HG02973 (cell line): ENCODE results near the gene SPEF1.

Experiments
- ATAC-seq: cut with Tn5 transposase; IDR thresholded peaks from one replicate; pipeline ENCODE4 v1.9.1; 2021; ENCODE audit warnings: moderate library complexity; ENCODE audit not compliant: unreplicated experiment

SPEF1 gene

DNA sequence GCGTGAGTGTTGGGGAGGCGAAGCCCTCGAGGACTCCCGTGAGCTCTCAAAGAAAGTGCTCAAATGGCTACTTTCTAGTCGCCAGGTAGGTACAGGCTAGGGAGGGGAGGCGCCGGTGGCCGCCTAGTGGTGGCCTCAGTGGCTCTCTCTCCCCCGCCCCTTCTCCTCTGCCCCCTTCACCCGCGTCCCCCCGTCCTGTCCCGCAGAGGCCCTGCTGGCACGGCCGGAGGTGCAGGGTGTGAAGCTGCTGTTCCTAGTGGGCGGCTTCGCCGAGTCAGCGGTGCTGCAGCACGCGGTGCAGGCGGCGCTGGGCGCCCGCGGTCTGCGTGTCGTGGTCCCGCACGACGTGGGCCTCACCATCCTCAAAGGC lies 30.0 kb downstream of the SPEF1 start:
- no peak for ATAC-seq

DNA sequence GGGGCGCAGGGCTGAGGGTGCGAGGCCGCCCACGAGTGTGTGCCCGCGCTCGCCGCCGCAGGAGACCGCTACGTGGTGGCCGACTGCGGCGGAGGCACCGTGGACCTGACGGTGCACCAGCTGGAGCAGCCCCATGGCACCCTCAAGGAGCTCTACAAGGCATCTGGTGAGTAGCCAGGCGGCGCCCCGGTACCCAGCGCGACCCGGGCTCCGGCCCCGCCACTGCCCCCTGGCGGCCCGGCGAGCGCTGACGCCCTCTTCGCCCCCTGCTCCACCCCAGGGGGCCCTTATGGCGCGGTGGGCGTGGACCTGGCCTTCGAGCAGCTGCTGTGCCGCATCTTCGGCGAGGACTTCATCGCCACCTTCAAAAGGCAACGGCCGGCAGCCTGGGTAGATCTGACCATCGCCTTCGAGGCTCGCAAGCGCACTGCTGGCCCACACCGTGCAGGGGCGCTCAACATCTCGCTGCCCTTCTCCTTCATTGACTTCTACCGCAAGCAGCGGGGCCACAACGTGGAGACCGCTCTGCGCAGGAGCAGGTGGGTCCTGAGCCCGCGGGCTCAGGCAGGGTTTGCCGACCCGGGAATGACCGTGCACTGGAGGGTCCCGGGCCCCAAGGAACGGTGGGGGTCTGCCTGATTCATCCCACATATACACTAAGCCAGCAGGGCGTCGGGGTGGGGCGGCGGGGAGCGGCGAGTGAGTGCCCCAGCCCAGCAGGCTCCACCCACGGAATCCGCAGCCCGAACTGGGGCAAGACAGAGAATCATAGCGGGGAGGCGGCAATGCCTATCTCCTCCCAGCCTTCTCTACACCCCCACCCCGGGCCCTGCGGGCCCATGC lies 31.3 kb downstream of the SPEF1 start:
- no peak for ATAC-seq

DNA sequence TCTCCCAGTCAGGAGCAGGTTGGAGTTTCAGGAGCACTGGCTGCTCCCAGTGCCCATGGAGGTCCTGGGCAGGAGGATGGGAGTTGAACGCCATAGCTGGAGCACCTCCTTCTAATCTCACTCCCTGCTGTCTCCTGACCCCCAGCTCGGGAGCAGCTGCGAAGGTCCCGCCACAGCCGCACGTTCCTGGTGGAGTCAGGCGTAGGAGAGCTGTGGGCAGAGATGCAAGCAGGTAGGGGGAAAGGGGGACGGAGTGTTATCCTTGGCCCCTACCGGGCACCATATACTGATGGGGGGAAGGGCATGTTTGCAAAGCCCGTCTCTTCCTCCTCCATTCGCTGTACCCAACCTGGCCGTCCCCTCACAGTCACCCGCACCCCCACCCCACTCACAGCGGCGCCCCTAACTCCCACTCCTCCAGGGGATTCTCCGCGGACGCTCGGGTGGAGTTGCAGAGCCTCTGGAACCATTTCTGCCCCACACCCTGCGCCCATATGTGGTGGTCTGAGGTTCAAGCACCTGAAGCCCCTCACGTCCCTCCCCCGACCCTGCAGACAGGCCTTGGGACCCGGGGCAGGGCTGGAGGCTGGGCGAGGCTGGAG lies 32.1 kb downstream of the SPEF1 start:
- ATAC-seq = no peak

DNA sequence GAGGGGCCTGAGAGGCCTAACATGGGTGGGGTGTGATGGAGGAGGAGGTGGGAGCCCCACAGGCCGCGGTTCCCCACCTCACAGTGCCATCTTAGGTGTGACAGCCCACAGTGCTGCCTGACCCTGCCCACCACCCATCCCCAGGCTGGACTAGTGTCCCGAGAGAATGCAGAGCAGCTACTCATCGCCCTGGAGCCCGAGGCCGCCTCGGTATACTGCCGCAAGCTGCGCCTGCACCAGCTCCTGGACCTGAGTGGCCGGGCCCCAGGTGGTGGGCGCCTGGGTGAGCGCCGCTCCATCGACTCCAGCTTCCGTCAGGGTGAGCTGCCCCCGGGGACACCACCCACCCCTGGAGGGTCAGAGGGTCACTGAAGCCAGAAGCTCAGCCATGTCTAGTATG lies 33.2 kb downstream of the SPEF1 start:
- no peak for ATAC-seq

DNA sequence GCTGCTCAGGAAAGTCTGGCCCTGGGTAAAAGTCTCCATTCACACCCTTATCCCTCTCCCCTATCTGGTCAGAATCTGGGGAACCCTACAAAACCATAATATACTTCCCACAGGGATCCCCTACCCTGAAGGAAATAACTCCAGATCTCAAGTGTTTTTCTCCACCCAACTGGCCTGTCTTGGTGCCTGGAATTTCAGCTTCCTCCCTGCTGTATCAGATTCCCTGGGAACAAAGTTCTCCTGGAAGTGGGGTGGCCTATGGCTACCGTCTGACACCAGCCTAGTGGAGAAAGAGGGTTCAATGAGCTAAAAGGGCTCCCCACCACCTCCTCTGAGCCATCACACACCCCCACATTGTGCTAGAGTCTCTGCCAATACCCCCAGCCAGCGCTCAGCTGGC lies 33.8 kb downstream of the SPEF1 start:
- no peak for ATAC-seq

DNA sequence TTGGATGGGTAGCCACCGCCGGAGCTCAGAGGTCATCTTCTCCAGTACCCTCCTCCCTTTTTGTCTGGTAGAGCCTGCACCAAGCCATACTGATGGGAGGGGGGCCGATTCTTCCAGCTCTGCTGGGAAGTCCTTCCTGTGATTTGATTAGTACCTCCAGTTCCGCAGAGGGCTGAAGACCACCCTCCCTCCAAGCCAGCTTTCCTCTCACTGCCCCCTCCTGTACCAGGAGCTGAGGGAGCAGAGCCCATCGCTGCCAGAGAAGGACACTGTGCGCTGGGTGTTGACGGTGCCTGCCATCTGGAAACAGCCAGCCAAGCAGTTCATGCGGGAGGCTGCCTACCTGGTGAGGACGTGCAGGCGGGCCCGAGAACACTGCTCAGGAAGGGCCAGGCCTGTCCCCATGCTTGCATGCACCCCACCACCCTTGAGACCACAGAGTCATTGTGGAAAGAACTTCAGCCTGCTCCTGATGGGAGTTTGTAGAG lies 35.5 kb downstream of the SPEF1 start:
- no peak for ATAC-seq

DNA sequence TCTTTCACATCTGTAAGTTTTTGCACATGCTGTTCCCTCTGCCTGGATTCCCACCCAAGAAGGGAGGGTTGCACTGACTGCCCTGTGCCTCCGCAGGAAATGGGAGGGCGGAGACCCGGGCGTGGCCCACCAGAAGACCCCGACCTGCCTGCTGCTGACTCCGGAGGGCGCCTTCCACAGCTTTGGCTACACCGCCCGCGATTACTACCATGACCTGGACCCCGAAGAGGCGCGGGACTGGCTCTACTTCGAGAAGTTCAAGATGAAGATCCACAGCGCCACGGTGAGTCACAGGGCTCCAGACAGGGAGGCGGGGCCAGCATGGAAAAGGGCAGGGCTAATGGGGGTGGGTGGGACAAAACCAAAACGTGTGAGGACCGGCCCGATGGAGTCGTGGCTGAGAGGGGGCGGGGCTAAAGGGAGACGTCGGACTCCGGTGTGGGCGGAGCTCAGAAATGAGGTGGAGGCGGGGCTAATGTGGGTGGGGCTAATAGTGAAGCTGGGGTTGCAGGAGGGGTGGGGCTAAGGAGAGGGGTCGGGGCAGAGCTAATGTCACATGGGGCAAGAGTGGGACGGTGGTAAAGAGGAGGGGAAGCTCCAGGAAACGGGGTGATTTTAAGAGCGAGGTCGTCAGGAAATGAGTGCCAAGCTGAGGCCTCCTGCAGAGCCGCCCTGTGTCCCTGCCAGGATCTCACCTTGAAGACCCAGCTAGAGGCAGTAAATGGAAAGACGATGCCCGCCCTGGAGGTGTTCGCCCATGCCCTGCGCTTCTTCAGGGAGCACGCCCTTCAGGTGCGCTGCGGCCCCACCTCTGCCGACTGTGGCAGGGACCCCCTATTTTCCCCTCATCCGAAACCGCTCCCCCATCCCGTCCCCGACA lies 36.2 kb downstream of the SPEF1 start:
- ATAC-seq = peak; percentile 49

DNA sequence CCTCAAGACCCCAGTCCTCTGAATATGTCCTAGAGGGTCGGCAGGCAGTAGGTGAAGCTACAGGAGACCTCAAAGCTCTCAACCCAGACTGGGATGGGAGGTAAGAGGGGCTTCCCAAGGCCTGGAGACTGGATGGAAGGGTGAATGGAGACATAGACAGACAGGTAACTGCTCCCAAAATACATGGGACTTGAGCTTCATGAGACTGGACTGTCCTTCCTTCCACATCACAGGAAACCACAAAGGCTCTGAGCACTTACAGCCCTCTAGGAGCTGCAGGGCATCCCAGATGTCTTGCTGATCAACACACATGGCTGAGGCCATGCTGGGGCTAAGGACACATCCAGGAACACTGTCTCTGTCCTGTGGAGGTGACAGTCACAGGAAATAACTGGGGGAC lies 37.2 kb downstream of the SPEF1 start:
- ATAC-seq = no peak

DNA sequence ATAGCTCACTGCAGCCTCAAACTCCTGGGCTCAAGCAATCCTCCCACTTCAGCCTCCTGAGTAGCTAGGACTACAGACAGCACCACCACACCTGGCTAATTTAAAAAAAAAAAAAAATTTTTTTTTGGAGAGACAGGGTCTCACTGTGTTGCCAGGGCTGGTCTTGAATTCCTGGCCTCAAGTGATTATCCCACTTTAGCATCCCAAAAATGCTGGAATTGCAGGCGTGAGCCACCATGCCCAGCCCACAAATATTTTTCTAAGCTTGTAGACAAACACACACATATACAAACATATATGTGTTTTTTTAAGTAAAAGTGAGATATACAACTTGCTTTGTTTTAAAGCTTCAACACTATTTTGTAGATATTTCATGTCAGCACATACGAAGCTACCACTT lies 38.0 kb downstream of the SPEF1 start:
- no peak for ATAC-seq

DNA sequence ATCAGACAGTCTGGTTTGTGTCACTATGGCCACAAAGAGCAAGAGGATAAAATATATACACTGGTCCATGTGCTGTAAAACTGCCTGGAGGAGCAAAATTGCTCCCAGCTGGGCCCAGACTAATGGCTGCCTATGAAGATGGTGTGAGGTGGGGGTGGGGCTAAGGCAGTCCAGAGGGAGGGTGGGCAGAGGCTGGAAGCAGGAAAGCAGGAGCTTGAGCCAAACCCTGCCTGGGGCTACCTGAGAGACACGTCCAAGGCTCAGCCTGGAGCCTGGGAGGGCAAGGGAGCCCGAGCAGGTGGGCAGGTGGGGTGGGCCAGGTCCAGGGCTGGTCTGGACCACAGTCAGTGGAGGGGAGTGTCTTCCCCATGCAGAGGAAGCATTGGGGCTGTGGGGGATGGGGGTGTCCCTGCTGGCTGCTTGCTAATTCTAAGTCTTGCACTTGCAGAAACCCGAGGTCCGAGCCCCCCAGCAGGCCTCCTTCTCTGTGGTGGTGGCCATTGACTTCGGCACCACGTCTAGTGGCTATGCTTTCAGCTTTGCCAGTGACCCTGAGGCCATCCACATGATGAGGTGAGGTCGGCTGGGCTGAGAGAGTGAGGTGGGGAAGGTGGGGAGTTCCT lies 39.3 kb downstream of the SPEF1 start:
- ATAC-seq = no peak

DNA sequence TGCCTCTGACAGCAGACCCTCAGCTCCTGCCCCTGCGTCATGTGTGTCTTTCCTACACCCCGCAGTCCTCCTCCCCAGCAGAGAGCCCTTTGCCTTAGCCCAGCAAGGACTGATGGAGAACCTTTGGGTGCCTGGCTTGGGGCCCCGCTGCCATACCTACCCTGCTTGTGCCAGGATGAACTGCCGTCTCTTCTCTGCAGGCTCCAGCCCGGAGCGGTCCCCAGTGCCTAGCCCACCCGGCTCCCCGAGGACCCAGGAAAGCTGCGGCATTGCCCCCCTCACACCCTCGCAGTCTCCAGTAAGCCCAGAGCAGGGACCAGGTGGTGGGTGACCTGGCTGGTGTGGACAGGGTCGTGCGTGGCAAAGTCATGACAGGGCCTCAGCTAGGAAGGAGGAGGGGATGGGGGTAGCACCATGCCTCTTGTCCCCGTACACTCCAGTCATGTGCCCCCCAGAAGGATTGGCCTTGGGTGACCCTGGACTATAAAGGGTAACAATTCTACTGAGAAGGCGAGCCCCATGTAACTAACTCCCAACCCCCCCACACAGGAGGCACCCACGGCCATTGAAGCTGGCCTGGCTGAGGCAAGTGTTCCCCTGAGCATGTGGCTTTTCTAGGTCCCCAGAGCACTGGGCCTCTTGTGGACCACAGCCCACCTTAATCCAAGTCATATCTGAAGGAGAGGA lies 40.5 kb downstream of the SPEF1 start:
- ATAC-seq = no peak

DNA sequence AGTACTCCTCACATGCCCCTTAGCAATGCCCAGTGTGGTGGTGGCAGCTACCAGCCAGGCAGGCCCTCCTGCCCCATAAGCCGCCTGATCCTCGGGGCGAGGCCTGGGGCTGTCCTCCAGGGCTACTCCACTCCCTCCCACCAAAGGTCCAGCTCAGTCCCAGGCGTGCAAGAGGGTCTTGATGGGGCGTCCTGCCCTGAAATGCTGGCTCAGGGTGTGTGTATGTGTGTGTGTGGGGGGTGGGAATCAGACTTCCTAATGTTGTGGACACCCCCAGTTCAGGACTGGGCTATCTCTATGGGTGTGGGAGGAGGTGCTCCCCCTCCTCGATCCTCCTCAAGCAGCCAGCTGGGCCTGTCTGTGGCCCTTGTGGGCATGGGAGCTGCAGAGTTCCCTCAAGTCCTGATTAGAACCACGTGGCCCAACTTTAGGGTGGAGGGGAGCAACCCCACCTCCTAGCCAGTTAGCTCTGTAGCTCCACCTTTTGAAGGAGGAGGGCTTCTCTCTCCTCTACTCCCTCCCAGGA lies 41.3 kb downstream of the SPEF1 start:
- ATAC-seq = no peak

DNA sequence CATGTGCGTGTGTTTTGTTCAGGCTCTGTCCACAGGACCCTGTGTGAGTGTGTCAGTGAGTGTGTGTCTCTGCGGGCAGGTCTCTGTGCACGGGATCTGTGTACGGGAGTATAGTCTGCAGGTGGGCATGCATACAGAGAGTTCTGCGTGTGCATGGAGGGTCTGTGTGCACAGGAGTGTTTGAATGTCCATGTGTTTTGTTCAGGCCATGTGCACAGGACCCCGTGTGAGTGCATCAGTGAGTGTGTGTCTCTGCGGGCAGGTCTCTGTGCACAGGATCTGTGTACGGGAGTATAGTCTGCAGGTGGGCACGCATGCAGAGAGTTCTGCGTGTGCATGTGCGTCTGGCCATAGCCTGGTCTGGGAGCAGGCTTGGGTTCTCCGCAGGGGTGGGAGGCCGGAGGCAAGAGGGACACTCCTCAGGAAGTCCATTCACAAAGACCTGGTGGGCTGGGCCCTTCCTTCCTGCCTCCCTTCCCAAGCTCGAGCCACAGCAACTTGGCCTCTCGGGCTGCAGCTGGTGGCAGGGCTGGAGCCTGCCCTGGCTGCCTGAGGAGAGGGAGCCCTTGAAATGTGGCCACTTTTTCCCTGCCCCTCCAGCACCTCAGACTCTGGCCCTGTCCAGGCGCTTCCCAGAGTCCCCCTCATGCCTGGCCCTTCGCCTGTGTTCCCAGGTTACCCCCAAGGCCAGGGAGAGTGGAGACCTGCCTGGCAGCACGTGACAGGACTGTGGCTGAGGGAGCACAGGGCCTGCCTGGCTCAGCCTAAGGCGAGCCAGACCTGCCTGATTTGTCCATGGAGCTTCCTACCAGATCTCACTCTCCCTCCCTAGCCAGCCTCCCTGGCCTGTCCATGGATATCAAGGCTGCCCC lies 42.0 kb downstream of the SPEF1 start:
- no peak for ATAC-seq

DNA sequence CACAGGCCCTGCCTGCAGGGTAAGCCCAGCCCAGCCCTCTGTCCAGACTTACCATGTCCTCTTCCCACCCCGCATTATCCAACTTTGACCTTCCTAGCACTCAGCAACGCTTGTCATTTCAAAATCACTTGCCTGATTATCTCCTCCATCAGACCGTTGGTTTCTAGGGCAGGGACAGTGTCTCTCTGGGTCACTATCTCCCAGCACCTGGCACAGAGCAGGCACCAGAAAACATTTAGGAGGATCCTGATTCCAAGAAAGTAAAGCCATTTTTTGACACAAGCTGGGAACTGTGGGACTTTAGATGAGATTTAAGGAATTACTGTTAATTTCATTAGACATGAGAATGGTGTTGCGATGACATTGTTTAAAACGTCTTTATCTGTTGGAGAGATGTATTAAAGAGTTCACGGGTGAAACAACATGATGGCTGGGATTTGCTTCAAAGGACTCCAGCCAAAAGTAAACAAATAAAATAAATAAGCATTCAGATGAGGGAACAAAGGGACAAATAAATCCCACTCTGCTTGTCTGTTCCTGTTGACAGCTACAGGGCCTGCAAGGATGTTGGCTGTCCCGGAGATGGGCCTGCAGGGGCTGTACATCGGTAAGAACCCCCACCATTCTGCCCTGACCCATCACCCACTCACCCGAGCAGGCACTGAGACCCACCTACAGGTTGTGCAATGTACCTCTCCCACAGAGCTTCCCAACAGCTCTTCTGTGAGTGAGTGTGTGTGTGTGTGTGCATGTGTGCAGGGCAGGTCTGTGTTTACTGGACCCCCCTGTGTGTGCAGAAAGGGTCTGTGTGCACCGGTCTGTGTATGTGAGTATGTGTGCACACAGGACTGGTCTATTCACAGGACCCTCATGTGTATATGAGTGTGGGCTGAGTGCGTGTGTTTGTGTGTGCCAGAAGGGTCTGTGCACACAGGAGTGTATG lies 42.9 kb downstream of the SPEF1 start:
- ATAC-seq = no peak

DNA sequence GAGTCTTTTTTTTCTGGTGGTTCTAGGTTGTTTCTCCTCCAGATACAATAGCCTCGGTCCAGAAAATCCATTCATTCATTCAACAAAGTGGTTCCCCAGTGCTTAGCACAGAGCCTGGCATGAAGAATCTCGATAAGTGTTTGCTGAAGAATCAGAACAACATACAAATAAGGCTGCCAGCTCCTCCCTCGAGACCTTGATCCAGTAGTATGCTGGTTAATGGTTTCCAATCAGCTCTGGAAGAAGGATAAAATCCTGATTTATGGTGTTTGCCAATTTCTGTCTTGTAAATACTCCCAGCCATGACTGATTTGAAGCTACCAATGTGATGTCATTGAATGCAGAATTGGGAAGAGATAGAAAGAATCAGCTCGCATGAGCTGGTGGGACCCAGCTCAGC lies 45.5 kb downstream of the SPEF1 start:
- no peak for ATAC-seq

DNA sequence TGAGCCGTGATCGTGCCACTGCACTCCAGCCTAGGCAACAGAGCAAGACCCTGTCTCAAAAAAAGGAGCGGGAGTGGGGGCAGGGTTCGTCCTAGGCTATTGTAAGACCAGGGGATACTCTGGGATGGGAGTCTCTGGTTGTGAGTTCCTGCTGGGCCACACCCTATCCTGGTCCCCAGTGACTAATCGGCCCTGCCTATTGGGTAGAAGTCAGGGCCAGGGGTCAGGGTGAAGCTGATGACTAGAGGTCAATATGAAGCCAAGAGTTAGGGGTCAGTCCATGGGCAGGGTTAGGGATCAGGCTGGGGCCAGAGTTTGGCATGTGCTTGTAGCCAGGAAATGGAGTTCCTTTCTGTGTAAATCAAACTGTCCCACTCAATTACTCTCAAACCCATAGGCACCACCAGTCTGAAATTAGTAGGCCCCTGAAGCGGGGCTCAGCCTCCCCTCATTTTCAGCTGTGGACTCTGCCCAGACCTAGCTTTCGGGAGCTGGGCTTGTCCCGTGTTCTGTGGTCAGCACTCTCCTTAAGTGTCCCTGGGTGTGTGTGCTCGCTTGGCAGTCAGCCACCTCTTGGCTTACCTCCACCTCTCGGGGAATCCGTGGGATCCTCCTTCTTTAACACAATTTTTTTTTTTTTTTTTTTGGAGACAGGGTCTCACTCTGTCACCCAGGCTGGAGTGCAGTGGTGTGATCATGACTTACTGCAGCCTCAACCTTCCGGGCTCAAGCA lies 47.0 kb downstream of the SPEF1 start:
- ATAC-seq = no peak

DNA sequence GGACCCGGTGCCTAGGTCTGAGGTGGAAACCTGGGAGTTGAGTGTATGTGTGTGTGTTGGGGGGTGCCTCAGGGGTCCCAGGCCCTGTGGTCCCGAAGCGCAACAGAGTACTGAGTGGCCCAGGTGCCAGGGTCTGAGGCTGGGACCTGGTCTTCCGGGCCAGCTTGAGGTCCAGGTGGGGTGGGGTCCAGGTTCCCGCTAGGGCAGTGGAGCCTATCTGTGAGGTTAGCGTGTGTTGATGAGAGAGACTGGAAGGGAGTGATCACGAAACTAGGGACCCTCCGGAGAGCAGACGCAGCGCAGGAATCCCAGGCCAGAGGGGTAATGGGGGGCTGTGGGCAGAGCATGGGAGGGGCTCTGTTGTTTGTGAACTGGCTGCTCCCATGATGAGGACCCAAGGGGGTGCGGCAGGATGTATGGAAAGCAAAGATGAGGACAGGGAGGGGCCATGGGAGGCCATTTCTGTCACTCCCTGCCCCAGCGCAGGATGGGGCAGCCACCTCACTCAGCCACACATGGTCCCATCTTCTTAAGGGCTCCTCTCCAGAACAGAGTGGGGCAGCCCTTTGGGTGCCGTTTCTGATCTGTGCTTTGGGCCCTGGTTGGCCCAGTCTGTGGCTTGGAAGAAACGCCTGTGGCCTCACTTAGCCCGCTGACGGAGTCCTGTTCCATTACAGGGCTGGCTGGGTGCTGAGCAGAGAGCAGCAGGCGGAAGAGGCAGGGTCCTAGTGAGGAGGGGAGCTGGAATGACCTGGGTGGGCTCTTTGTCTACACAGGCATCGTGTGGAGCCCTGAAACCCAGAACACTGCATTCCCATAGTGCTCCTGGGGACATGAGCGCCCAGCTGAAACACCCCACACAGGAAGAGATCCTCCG lies 47.9 kb downstream of the SPEF1 start:
- no peak for ATAC-seq
